OCI-LY1 (cell line): ENCODE measurements around the gene SCNN1G.

Experiments
- EZH2 ChIP-seq: fragments of 200-600 bp; sonication (generic), shearing (Covaris generic); IDR thresholded peaks from 2 replicates; pipeline ENCODE4 v1.8.0; 2017; ENCODE audit warnings: borderline replicate concordance, mixed run types, mild to moderate bottlenecking, antibody characterized with exemption, low read length, moderate library complexity, mixed read lengths
- TF ChIP-seq, protein P1 (sequence below): fragments of 200-600 bp; sonication (generic), shearing (Covaris generic); IDR thresholded peaks from 2 replicates; pipeline ENCODE4 v1.5.1; 2017; ENCODE audit warnings: mild to moderate bottlenecking, antibody characterized with exemption, low read length, moderate library complexity, mixed read lengths

DNA sequence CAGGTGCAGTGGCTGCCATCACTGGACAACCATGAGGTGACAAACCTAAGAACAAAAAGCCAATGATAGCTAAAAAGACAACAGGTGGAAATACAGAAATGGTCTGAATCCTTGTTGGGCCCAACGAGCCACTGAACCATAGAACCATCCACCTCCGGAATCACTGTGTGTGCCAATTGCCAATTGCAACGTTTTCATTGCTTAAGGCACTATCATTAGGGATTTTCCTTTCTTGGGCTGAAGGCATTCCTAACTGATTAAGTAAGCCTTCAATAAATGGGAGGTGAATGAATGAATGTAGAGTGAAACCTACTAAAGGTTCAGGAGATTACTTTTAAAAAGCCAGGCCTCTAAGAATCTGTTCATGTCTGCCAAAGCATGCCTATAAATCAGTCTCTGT, 36.9 kb upstream of the SCNN1G start:
- TF ChIP-seq, protein P1, sequence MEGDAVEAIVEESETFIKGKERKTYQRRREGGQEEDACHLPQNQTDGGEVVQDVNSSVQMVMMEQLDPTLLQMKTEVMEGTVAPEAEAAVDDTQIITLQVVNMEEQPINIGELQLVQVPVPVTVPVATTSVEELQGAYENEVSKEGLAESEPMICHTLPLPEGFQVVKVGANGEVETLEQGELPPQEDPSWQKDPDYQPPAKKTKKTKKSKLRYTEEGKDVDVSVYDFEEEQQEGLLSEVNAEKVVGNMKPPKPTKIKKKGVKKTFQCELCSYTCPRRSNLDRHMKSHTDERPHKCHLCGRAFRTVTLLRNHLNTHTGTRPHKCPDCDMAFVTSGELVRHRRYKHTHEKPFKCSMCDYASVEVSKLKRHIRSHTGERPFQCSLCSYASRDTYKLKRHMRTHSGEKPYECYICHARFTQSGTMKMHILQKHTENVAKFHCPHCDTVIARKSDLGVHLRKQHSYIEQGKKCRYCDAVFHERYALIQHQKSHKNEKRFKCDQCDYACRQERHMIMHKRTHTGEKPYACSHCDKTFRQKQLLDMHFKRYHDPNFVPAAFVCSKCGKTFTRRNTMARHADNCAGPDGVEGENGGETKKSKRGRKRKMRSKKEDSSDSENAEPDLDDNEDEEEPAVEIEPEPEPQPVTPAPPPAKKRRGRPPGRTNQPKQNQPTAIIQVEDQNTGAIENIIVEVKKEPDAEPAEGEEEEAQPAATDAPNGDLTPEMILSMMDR: no peak
- TF ChIP-seq EZH2: no peak
